Activated CD8-positive, alpha-beta memory T cell treated with anti-CD3 and anti-CD28 coated beads for 48 hours (primary cell): Measurements from ENCODE around the gene SH3BP4.
"Not testable (repeated sequence)": the region's sequence is repeated elsewhere in the genome, so short reads cannot be mapped to it uniquely, and the experiment has no call there.

Experiments used
- DNase-seq, 3 experiments: peaks; one replicate each; pipeline ENCODE4 v3.0.0-alpha.2; 2020; ENCODE audit warnings: low read depth in 2 of 3, low spot score in 2 of 3

SH3BP4 gene

GRCh38 chr2:235010117-235010714, 58.4 kb downstream of the SH3BP4 start:
- no peak for DNase-seq

GRCh38 chr2:235011607-235011928, 59.8 kb downstream of the SH3BP4 start:
- no peak for DNase-seq

- no peak for DNase-seq
These were observed 60.3 kb downstream of the SH3BP4 start for GRCh38 chr2:235011929-235012631.

- no peak for DNase-seq
These were observed 65.6 kb downstream of the SH3BP4 start for GRCh38 chr2:235017441-235017840.

- no peak for DNase-seq
These were observed 67.0 kb downstream of the SH3BP4 start for GRCh38 chr2:235018838-235019237.

- DNase-seq: not testable (repeated sequence)
These were observed 68.3 kb downstream of the SH3BP4 start for GRCh38 chr2:235020141-235020540.

- DNase-seq: no peak
These were observed 69.9 kb downstream of the SH3BP4 start for GRCh38 chr2:235021752-235022151.

GRCh38 chr2:235024191-235024860, 72.5 kb downstream of the SH3BP4 start:
- no peak for DNase-seq

- no peak for DNase-seq
These were observed 73.3 kb downstream of the SH3BP4 start for GRCh38 chr2:235024931-235025773.

- no peak for DNase-seq
These were observed 74.2 kb downstream of the SH3BP4 start for GRCh38 chr2:235025800-235026536.

GRCh38 chr2:235026649-235027557, 75.1 kb downstream of the SH3BP4 start:
- no peak for DNase-seq

- DNase-seq: no peak
These were observed 75.9 kb downstream of the SH3BP4 start for GRCh38 chr2:235027558-235028214.

- DNase-seq: no peak
These were observed 76.8 kb downstream of the SH3BP4 start for GRCh38 chr2:235028646-235029045.

GRCh38 chr2:235029054-235029453, 77.2 kb downstream of the SH3BP4 start:
- DNase-seq: no peak

- no peak for DNase-seq
These were observed 78.3 kb downstream of the SH3BP4 start for GRCh38 chr2:235030126-235030525.

- no peak for DNase-seq
These were observed 79.1 kb downstream of the SH3BP4 start for GRCh38 chr2:235030936-235031335.

- DNase-seq: no peak
These were observed 80.0 kb downstream of the SH3BP4 start for GRCh38 chr2:235031686-235032373.

- DNase-seq: no peak
These were observed 80.6 kb downstream of the SH3BP4 start for GRCh38 chr2:235032466-235032865.

GRCh38 chr2:235032949-235033348, 81.1 kb downstream of the SH3BP4 start:
- DNase-seq: no peak
